Endothelial cell of umbilical vein (primary cell): Measurements from ENCODE around the gene NUDT16L1. TPM values are rescaled to one million over a fixed set of nuclear protein-coding genes. Genes with fewer than 3 reads are reported as not detected.

Experiments used
- BruUV-seq: library from RNA; stranded (reverse); fragments of 400-500 nt; replicated peaks from 2 replicates; lab custom pipeline; 2021; lab: Mats Ljungman, UMichigan
- CTCF ChIA-PET: fragments of 300-600, 350-600 bp; sonication (Branson Sonifier 250); formaldehyde crosslinking; loops from one replicate; lab custom pipeline; 2021; ENCODE audit warnings: antibody characterized with exemption, inconsistent platforms; lab: Charles Lee
- POLR2A ChIA-PET: fragments of 300-600, 350-600 bp; sonication (Branson Sonifier 250); formaldehyde crosslinking; loops from one replicate; lab custom pipeline; 2021; ENCODE audit warnings: antibody characterized with exemption, inconsistent platforms; lab: Charles Lee
- DNase-seq: peaks from one replicate; pipeline ENCODE4 v3.0.0-alpha.2; 2011; ENCODE audit warnings: low read depth, low spot score
- FAIRE-seq: peaks from 2 replicates; lab custom pipeline; 2011; peaks lifted over from hg19 to GRCh38; lab: Jason Lieb, UNC
- H2AFZ ChIP-seq: 2 replicates; pipeline ENCODE4 v1.6.0; 2012; ENCODE audit warnings: low read depth, low read length, control low read depth, inconsistent platforms
- H3K27ac ChIP-seq: 2 replicates; pipeline ENCODE4 v1.5.1; 2011; ENCODE audit warnings: low read depth, mild to moderate bottlenecking, control low read depth, low read length, moderate library complexity; ENCODE audit not compliant: insufficient read depth
- H3K27me3 ChIP-seq, 2 experiments: 2 replicates each; pipeline versions ENCODE4 v1.6.0 to v1.6.1; 2011; ENCODE audit warnings: low read length in 2 of 2, mixed read lengths in 1 of 2; ENCODE audit not compliant: control insufficient read depth in 2 of 2, insufficient read depth in 2 of 2
- H3K36me3 ChIP-seq, 2 experiments: 2 replicates in 1 of 2; 3 replicates in 1 of 2; pipeline ENCODE4 v1.5.1; 2011; ENCODE audit warnings: low read length in 2 of 2, mild to moderate bottlenecking in 1 of 2, moderate library complexity in 1 of 2; ENCODE audit not compliant: control insufficient read depth in 2 of 2, insufficient read depth in 2 of 2; ENCODE audit errors: extremely low read depth in 1 of 2
- H3K4me1 ChIP-seq: 3 replicates; pipeline ENCODE4 v1.5.1; 2011; ENCODE audit warnings: mild to moderate bottlenecking, low read length; ENCODE audit not compliant: control insufficient read depth, insufficient read depth; ENCODE audit errors: extremely low read depth
- H3K4me2 ChIP-seq: 2 replicates; pipeline ENCODE4 v1.6.1; 2011; ENCODE audit warnings: low read length, control low read depth, mixed read lengths; ENCODE audit not compliant: insufficient read depth
- H3K4me3 ChIP-seq, 3 experiments: fragments of 200-600 bp in 1 of 3; sonication (generic), shearing (Covaris generic) in 1 of 3; replicated peaks in 1 of 3; 2 replicates each; pipeline ENCODE4 v1.5.1; 2011 to 2016; ENCODE audit warnings: control low read depth in 3 of 3, low read length in 3 of 3, mild to moderate bottlenecking in 2 of 3, inconsistent platforms in 1 of 3, low read depth in 1 of 3, moderate library complexity in 1 of 3; ENCODE audit not compliant: insufficient read depth in 1 of 3
- H3K79me2 ChIP-seq: 2 replicates; pipeline ENCODE4 v1.6.0; 2012; ENCODE audit warnings: low read length, inconsistent platforms; ENCODE audit not compliant: control insufficient read depth, insufficient read depth
- H3K9ac ChIP-seq: replicated peaks from 2 replicates; pipeline ENCODE3; 2011; ENCODE audit warnings: low read length, control low read depth; ENCODE audit not compliant: insufficient read depth; ENCODE audit errors: extremely low read depth
- H3K9me1 ChIP-seq: replicated peaks from 3 replicates; pipeline ENCODE4 v1.6.0; 2011; ENCODE audit warnings: mild to moderate bottlenecking, low read length; ENCODE audit not compliant: control insufficient read depth, insufficient read depth; ENCODE audit errors: extremely low read depth
- H3K9me3 ChIP-seq: replicated peaks from 2 replicates; pipeline ENCODE4 v1.5.1; 2012; ENCODE audit warnings: low read length, inconsistent platforms; ENCODE audit not compliant: control insufficient read depth, insufficient read depth
- H4K20me1 ChIP-seq: replicated peaks from 2 replicates; pipeline ENCODE3; 2011; ENCODE audit warnings: mild to moderate bottlenecking, low read length; ENCODE audit not compliant: control insufficient read depth, insufficient read depth; ENCODE audit errors: extremely low read depth
- EZH2 ChIP-seq: IDR thresholded peaks from 2 replicates; pipeline ENCODE4 v1.6.1; 2012; ENCODE audit warnings: borderline replicate concordance, low read depth, mild to moderate bottlenecking, moderate library complexity, low read length, inconsistent platforms; ENCODE audit not compliant: severe bottlenecking
- FOS ChIP-seq: IDR thresholded peaks from 2 replicates; pipeline ENCODE4 v1.6.1; 2011; ENCODE audit warnings: mild to moderate bottlenecking, low read length, moderate library complexity, borderline replicate concordance; ENCODE audit not compliant: insufficient read depth
- GATA2 ChIP-seq: IDR thresholded peaks from 2 replicates; pipeline ENCODE4 v1.7.0; 2011; ENCODE audit warnings: low read depth, mild to moderate bottlenecking, moderate library complexity, mixed read lengths, low read length; ENCODE audit not compliant: insufficient read length, insufficient read depth
- JUN ChIP-seq: IDR thresholded peaks from 2 replicates; pipeline ENCODE4 v1.6.1; 2011; ENCODE audit warnings: borderline replicate concordance, low read depth; ENCODE audit not compliant: insufficient read length, insufficient read depth
- MYC ChIP-seq: IDR thresholded peaks from one replicate; pipeline ENCODE4 v1.6.1; 2011; ENCODE audit warnings: mild to moderate bottlenecking, low read depth, low read length
- POLR2A ChIP-seq: IDR thresholded peaks from 2 replicates; pipeline ENCODE4 v1.6.1; 2012; ENCODE audit warnings: low read depth, mild to moderate bottlenecking, control low read depth, low read length
- POLR2AphosphoS5 ChIP-seq: IDR thresholded peaks from 2 replicates; pipeline ENCODE4 v1.6.1; 2012; ENCODE audit warnings: low read depth, mild to moderate bottlenecking, control low read depth, low read length, moderate library complexity; ENCODE audit not compliant: insufficient read depth
- dilution Hi-C: fragments of 300-500 bp; cut with MboI; formaldehyde crosslinking; loops from one replicate; pipeline ENCODE4 v1.15.0; 2019; ENCODE audit warnings: low sequenced_read_pairs; ENCODE audit not compliant: extremely low pct_ligation_motif_present
- intact Hi-C: fragments of 100-400 bp; cut with micrococcal nuclease; formaldehyde crosslinking; loops from one replicate; pipeline ENCODE4 v1.10.0; 2022
- polyA plus RNA-seq, 4 experiments: library from polyadenylated mRNA; depleted of rRNA in 3 of 4; stranded (reverse) in 3 of 4; unstranded in 1 of 4; fragments of >200 nt; gene quantifications; 2 replicates each; pipeline versions ENCODE4 v1.2.1 to v1.2.3, GENCODE V29; 2011 to 2012; ENCODE audit warnings: missing spikeins in 1 of 4
- total RNA-seq: library from RNA; stranded (reverse); gene quantifications from 2 replicates; pipeline ENCODE4 v1.2.3, GENCODE V29; 2021
- TF ChIP-seq, protein P1 (sequence below): IDR thresholded peaks from 2 replicates; pipeline ENCODE4 v1.6.1; 2011; ENCODE audit not compliant: insufficient read depth, insufficient read length
- TF ChIP-seq, protein P2 (sequence below), 2 donors: IDR thresholded peaks; 1 replicate in 1 of 2; 2 replicates in 1 of 2; pipeline ENCODE4 v1.5.1; 2011; ENCODE audit warnings: low read length in 2 of 2, mild to moderate bottlenecking in 2 of 2, moderate library complexity in 2 of 2, control low read depth in 1 of 2, inconsistent platforms in 1 of 2, low read depth in 1 of 2; ENCODE audit not compliant: insufficient read depth in 1 of 2; ENCODE audit errors: extremely low read depth in 1 of 2

The NUDT16L1 gene
- total and polyA plus RNA-seq, 2 donors (not counting 3 experiments of a cell fraction or from before 2014, with no cell fraction given) = 24.7 to 53.1 TPM

DNA sequence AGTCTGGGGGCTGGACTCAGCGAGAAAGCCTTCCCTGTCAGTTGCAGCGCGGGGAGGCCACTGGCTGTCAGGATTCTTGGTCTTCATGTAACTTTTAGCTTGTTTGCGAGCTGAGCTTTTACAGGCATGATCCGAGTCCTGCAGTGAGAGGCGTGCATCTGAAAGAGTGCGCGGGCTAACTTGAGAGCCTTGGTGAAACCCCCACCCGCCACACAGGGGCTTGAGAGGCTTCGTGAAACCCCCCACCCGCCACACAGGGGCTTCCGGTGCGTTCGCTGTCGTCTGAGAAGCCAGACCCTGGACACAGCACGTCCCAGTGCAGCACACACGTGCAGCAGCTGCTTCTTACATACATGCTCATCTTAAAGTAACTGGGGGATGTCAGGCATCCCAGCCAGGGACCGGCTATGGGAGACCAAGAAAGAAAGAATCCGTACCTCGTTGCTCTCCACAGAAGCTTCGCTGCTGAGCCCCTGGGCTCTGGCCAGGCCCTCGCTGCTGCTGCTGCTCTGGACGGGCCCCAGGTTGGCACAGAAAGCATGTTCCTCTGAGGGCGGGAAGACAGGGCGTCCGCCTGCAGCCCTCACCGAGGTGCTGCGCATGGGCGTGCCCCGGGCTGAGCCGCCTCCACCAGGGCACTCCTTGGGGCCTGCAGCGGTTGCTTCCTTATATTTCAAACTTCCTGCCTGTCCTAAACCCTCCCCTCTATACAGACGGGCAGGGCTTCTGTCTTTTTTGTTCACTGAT, 7.8 kb downstream of the NUDT16L1 start:
- DNase-seq = no peak
- TF ChIP-seq, protein P1, sequence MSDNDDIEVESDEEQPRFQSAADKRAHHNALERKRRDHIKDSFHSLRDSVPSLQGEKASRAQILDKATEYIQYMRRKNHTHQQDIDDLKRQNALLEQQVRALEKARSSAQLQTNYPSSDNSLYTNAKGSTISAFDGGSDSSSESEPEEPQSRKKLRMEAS = no peak
- no peak for TF ChIP-seq JUN
- H4K20me1 ChIP-seq = no peaks in the 10 kb centered on the region
- no peak overlapping the region for H3K9ac ChIP-seq
- BruUV-seq = no TSS peak
- H3K4me3 ChIP-seq = no peak overlapping the region
- ChIA-PET POLR2A (no interaction called here), CTCF (interaction anchor here (1.4 kb wide), 1 partner anchor 51 kb away, joined by 3 read pairs; no protein-coding TSS in a partner anchor)
- H3K79me2 ChIP-seq = no peaks in the 10 kb centered on the region
- dilution Hi-C loops (no loop called here), intact Hi-C loops (no loop called here)
- H3K9me1 ChIP-seq = no peaks in the 10 kb centered on the region
- peaks cover 3 to 34% of the 10 kb centered on the region in 2 experiments for H3K36me3 ChIP-seq
- H2AFZ ChIP-seq = no peak overlapping the region
- H3K4me1 ChIP-seq = no peaks in the 10 kb centered on the region
- no peak overlapping the region for H3K4me2 ChIP-seq
- H3K27me3 ChIP-seq = no peaks in the 10 kb centered on the region
- H3K27ac ChIP-seq = no peak overlapping the region
- FAIRE-seq = no peak
- H3K9me3 ChIP-seq = no peaks in the 10 kb centered on the region

DNA sequence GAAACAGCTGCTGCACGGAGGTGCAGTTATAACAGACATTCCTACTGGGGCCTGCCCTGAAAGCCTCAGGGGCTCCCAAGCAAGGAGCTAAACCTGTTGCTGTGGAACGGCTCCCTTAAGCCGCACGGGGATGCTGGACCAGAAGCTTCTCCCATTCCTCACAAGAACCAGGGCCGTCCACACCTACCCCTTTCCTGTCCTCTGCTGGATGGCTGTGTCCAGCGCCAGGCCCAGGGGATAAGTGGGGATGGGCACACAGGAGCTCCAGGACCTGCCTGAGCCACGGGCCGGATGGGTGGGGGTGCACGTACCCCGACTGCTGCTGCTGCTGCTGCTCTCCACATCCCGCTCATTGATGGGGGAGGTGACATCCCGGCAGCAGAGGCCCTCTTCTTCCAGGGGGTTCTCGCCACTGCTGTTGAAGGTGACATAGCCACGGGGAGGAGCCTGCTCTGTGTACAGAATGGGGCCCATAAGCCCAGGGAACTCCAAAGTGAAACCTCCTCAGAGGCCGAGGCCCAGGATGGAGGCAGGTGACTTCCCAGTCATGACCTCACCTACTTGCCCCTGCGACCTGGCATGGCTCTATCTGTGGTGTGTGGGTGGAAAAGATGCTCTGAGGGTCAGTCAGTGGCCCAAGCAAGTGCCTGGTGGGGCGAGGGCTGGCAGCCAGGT, 8.6 kb downstream of the NUDT16L1 start:
- Histone ChIP-seq H3K4me1 (no peaks in the 10 kb centered on the region), H2AFZ (no peak overlapping the region), H3K9me1 (no peaks in the 10 kb centered on the region), H3K4me2 (no peak overlapping the region), H3K79me2 (no peaks in the 10 kb centered on the region), H3K9ac (no peak overlapping the region), H3K27me3 (no peaks in the 10 kb centered on the region), H4K20me1 (no peaks in the 10 kb centered on the region), H3K36me3 (peaks cover 3 to 31% of the 10 kb centered on the region in 2 experiments), H3K9me3 (no peaks in the 10 kb centered on the region), H3K27ac (no peak overlapping the region), H3K4me3 (no peak overlapping the region)
- CTCF ChIA-PET = interaction anchor here (1.4 kb wide), 1 partner anchor 52 kb away, joined by 3 read pairs; no protein-coding TSS in a partner anchor
- dilution Hi-C loops = no loop called here
- FAIRE-seq = no peak
- DNase-seq = no peak
- intact Hi-C loops = no loop called here
- no peak for TF ChIP-seq JUN
- TF ChIP-seq MYC = no peak
- no peak for TF ChIP-seq POLR2A
- TF ChIP-seq EZH2 = no peak
- no peak for TF ChIP-seq GATA2
- TF ChIP-seq, protein P1 = no peak
- TF ChIP-seq FOS = no peak
- TF ChIP-seq POLR2AphosphoS5 = no peak
- TF ChIP-seq, protein P2, sequence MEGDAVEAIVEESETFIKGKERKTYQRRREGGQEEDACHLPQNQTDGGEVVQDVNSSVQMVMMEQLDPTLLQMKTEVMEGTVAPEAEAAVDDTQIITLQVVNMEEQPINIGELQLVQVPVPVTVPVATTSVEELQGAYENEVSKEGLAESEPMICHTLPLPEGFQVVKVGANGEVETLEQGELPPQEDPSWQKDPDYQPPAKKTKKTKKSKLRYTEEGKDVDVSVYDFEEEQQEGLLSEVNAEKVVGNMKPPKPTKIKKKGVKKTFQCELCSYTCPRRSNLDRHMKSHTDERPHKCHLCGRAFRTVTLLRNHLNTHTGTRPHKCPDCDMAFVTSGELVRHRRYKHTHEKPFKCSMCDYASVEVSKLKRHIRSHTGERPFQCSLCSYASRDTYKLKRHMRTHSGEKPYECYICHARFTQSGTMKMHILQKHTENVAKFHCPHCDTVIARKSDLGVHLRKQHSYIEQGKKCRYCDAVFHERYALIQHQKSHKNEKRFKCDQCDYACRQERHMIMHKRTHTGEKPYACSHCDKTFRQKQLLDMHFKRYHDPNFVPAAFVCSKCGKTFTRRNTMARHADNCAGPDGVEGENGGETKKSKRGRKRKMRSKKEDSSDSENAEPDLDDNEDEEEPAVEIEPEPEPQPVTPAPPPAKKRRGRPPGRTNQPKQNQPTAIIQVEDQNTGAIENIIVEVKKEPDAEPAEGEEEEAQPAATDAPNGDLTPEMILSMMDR (IDR thresholded peaks at IDR 0.05; ENCODE audit: extremely low read depth in 1 of 2, insufficient read depth in 1 of 2, low read depth in 1 of 2, low read length in 2 of 2) = no peak
- POLR2A ChIA-PET = no interaction called here
- BruUV-seq = no TSS peak
